Panc1 (cell line): ENCODE results near the gene UNC5B. TPM values are rescaled to one million over a fixed set of nuclear protein-coding genes. Genes with fewer than 3 reads are reported as not detected.

Source experiments
- ATAC-seq: fragments of 200-7000 bp; cut with Tn5 transposase; 2 replicates; pipeline ENCODE4 v1.9.1; 2020; ENCODE audit warnings: mild to moderate bottlenecking, moderate library complexity
- BruUV-seq: library from RNA; stranded (reverse); fragments of 400-500 nt; replicated peaks from 2 replicates; lab custom pipeline; 2021; lab: Mats Ljungman, UMichigan
- CTCF ChIA-PET: fragments of 300-600 bp; sonication (Branson Sonifier 250); formaldehyde crosslinking; loops from one replicate; lab custom pipeline; 2022; ENCODE audit warnings: antibody characterized with exemption; lab: Charles Lee
- POLR2A ChIA-PET: fragments of 300-600 bp; sonication (Branson Sonifier 250); formaldehyde crosslinking; loops from one replicate; lab custom pipeline; 2022; ENCODE audit warnings: antibody characterized with exemption; lab: Charles Lee
- DNase-seq: peaks from one replicate; pipeline ENCODE4 v3.0.0-alpha.2; 2010; ENCODE audit warnings: low read depth, low spot score
- H3K27ac ChIP-seq: 2 replicates; pipeline ENCODE4 v1.5.1; 2011; ENCODE audit warnings: mild to moderate bottlenecking, low read length, inconsistent platforms
- H3K27me3 ChIP-seq: fragments of 200-500 bp; sonication (Bioruptor generic); 2 replicates; pipeline ENCODE4 v1.6.0; 2014; ENCODE audit warnings: low read length, inconsistent platforms; ENCODE audit not compliant: control insufficient read depth, insufficient read depth
- H3K36me3 ChIP-seq: fragments of 200-500 bp; sonication (Bioruptor generic); 2 replicates; pipeline ENCODE4 v1.5.1; 2014; ENCODE audit warnings: inconsistent platforms, mild to moderate bottlenecking, low read length, moderate library complexity; ENCODE audit not compliant: control insufficient read depth, insufficient read depth
- H3K4me1 ChIP-seq: 2 replicates; pipeline ENCODE4 v1.5.1; 2011; ENCODE audit warnings: inconsistent platforms, mild to moderate bottlenecking, low read length, moderate library complexity; ENCODE audit not compliant: control insufficient read depth, insufficient read depth
- H3K4me3 ChIP-seq, 2 experiments: 2 replicates each; pipeline ENCODE4 v1.5.1; 2011 to 2012; ENCODE audit warnings: low read depth in 2 of 2, low read length in 2 of 2, mild to moderate bottlenecking in 2 of 2, inconsistent platforms in 1 of 2, moderate library complexity in 1 of 2
- H3K9me3 ChIP-seq: fragments of 200-500 bp; sonication (Bioruptor generic); 2 replicates; pipeline ENCODE4 v1.5.1; 2014; ENCODE audit warnings: low read depth, mild to moderate bottlenecking, inconsistent platforms, low read length, moderate library complexity; ENCODE audit not compliant: control insufficient read depth, insufficient read depth
- POLR2AphosphoS5 ChIP-seq: IDR thresholded peaks from 2 replicates; pipeline ENCODE4 v1.6.1; 2012; ENCODE audit warnings: mild to moderate bottlenecking, low read depth, low read length, moderate library complexity
- REST ChIP-seq, 2 experiments: IDR thresholded peaks; 2 replicates each; pipeline ENCODE4 v1.6.1; 2011 to 2012; ENCODE audit warnings: low read depth in 2 of 2, control low read depth in 1 of 2, low read length in 1 of 2, mild to moderate bottlenecking in 1 of 2, moderate library complexity in 1 of 2; ENCODE audit not compliant: insufficient read depth in 1 of 2
- SIN3A ChIP-seq: IDR thresholded peaks from 2 replicates; pipeline ENCODE4 v1.6.1; 2012; ENCODE audit warnings: low read depth, mild to moderate bottlenecking, low read length, moderate library complexity, borderline replicate concordance; ENCODE audit not compliant: insufficient read depth
- TCF7L2 ChIP-seq: IDR thresholded peaks from 2 replicates; pipeline ENCODE4 v1.6.1; 2011; ENCODE audit warnings: mild to moderate bottlenecking, low read depth, low read length, inconsistent platforms
- in situ Hi-C: cut with HindIII; loops from 2 replicates; pipeline ENCODE4 v1.10.0; 2016; ENCODE audit warnings: low sequenced_read_pairs, low pct_unique_long_range_greater_than_20kb
- intact Hi-C: fragments of 100-400 bp; cut with micrococcal nuclease; formaldehyde crosslinking; loops from one replicate; pipeline ENCODE4 v1.10.0; 2022; ENCODE audit not compliant: unreplicated experiment
- total RNA-seq: library from RNA; stranded (reverse); gene quantifications from one replicate; pipeline ENCODE4 v1.2.1, GENCODE V29; 2021; ENCODE audit not compliant: unreplicated experiment
- TF ChIP-seq, protein P1 (sequence below): fragments of 450-650 bp; IDR thresholded peaks from 2 replicates; pipeline ENCODE4 v1.5.1; 2017; ENCODE audit warnings: mild to moderate bottlenecking

UNC5B gene
- total RNA-seq, 1 experiment from 2014 or later = 1.1 TPM

GRCh38 chr10:71304914-71305313 lies 92.5 kb downstream of the UNC5B start:
- Histone ChIP-seq H3K27ac (no peak overlapping the region), H3K36me3 (no peaks in the 10 kb centered on the region), H3K4me3 (no peak overlapping the region), H3K27me3 (peaks cover under 1% of the 10 kb centered on the region; the same call in 1 of the 2 replicates), H3K9me3 (no peaks in the 10 kb centered on the region), H3K4me1 (0 out of 2 replicates have a peak, but pooled peaks cover 2% of the 10 kb centered on the region)
- ATAC-seq (no peak), DNase-seq (no peak)
- in situ Hi-C loops = no loop called here
- no peak for TF ChIP-seq POLR2AphosphoS5
- ChIA-PET POLR2A (no interaction called here), CTCF (no interaction called here)
- BruUV-seq = no TSS peak
- intact Hi-C loops = no loop called here

- H3K4me3 ChIP-seq = no peak overlapping the region
- intact Hi-C loops (no loop called here), in situ Hi-C loops (no loop called here)
- H3K27me3 ChIP-seq = no peaks in the 10 kb centered on the region; the same call in 1 of the 2 replicates
- no TSS peak for BruUV-seq
- POLR2A ChIA-PET = no interaction called here
- no peak overlapping the region for H3K27ac ChIP-seq
- DNase-seq (no peak), ATAC-seq (no peak)
- TF ChIP-seq POLR2AphosphoS5 (no peak), SIN3A (no peak), REST (IDR thresholded peaks at IDR 0.05; ENCODE audit: insufficient read depth in 1 of 2, low read depth in 2 of 2, low read length in 1 of 2) (no peak), TCF7L2 (no peak)
- TF ChIP-seq, protein P1, sequence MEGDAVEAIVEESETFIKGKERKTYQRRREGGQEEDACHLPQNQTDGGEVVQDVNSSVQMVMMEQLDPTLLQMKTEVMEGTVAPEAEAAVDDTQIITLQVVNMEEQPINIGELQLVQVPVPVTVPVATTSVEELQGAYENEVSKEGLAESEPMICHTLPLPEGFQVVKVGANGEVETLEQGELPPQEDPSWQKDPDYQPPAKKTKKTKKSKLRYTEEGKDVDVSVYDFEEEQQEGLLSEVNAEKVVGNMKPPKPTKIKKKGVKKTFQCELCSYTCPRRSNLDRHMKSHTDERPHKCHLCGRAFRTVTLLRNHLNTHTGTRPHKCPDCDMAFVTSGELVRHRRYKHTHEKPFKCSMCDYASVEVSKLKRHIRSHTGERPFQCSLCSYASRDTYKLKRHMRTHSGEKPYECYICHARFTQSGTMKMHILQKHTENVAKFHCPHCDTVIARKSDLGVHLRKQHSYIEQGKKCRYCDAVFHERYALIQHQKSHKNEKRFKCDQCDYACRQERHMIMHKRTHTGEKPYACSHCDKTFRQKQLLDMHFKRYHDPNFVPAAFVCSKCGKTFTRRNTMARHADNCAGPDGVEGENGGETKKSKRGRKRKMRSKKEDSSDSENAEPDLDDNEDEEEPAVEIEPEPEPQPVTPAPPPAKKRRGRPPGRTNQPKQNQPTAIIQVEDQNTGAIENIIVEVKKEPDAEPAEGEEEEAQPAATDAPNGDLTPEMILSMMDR = no peak
- CTCF ChIA-PET = no interaction called here
- H3K36me3 ChIP-seq = no peaks in the 10 kb centered on the region
- no peaks in the 10 kb centered on the region for H3K9me3 ChIP-seq
- H3K4me1 ChIP-seq = 0 out of 2 replicates have a peak, but pooled peaks cover 2% of the 10 kb centered on the region
These were observed 94.6 kb downstream of the UNC5B start for GRCh38 chr10:71306979-71307378.

DNA sequence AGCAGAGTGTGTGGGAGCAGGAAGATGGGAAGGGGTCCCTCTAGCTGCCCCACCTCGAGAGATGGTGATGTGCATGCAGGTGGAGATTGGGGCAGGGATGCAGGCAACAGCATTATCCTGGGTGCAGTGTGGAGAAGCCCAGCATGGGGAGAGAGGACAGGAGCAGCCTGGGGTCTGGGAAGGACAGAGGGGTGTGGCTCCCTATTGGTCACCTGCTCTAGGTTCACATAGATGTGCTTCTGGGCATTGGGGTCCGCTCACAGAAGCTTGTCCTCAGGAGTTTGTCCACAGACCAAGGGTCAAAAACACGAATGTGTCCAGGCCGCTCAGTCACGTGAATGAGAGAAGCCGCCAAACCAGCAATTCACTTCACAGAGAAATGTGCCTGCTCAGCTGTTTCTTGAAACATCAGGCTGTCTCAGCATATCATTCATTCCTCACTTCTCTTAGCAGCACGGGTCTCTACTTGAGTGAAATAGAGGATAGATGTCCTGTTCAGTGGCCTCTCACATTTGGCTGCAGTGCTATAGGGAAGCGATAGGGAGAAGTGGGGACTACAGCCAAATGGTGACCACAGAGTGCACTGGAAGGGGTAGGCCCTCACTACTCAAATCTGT lies 95.2 kb downstream of the UNC5B start:
- POLR2A ChIA-PET = no interaction called here

More for the DNA sequence above, 95.2 kb downstream of the UNC5B start:
- Histone ChIP-seq H3K4me1 (0 out of 2 replicates have a peak, but pooled peaks cover 2% of the 10 kb centered on the region), H3K9me3 (no peaks in the 10 kb centered on the region), H3K27ac (no peak overlapping the region), H3K4me3 (no peak overlapping the region), H3K36me3 (no peaks in the 10 kb centered on the region), H3K27me3 (no peaks in the 10 kb centered on the region; the same call in 1 of the 2 replicates)
- in situ Hi-C loops = no loop called here
- no peak for DNase-seq
- no TSS peak for BruUV-seq
- CTCF ChIA-PET = no interaction called here
- TF ChIP-seq REST (IDR thresholded peaks at IDR 0.05; ENCODE audit: insufficient read depth in 1 of 2, low read depth in 2 of 2, low read length in 1 of 2) (no peak), SIN3A (no peak), TCF7L2 (no peak), POLR2AphosphoS5 (no peak)
- TF ChIP-seq, protein P1 = no peak
- intact Hi-C loops = no loop called here
- no peak for ATAC-seq
